Ovary (tissue), 9 donors: ENCODE measurements around the gene NIM1K. TPM values are rescaled to one million over a fixed set of nuclear protein-coding genes. Genes with fewer than 3 reads are reported as not detected.

Experiments
- DNase-seq, 5 donors: peaks; one replicate each; pipeline ENCODE4 v3.0.0-alpha.2; 2019 to 2020
- H3K27ac ChIP-seq, 2 donors: fragments of 200-600 bp; one replicate each; pipeline versions ENCODE4 v1.5.1 to v1.8.0; 2019 to 2022
- H3K27me3 ChIP-seq: fragments of 200-600 bp; one replicate; pipeline ENCODE4 v1.8.0; 2022
- H3K36me3 ChIP-seq: fragments of 200-600 bp; sonication (generic); one replicate; pipeline ENCODE4 v1.5.1; 2019
- H3K4me1 ChIP-seq: one replicate; pipeline ENCODE4 v1.8.1; 2013; ENCODE audit warnings: mild to moderate bottlenecking, moderate library complexity; ENCODE audit not compliant: insufficient read depth
- H3K4me3 ChIP-seq: fragments of 200-600 bp; sonication (generic); one replicate; pipeline ENCODE4 v1.5.1; 2017
- H3K9me3 ChIP-seq, 2 donors: fragments of 200-600 bp in 1 of 2; sonication (generic) in 1 of 2; one replicate each; pipeline versions ENCODE4 v1.5.1 to v1.8.1; 2013 to 2019; ENCODE audit warnings: mild to moderate bottlenecking in 1 of 2, moderate library complexity in 1 of 2
- EP300 ChIP-seq: sonication (generic); formaldehyde crosslinking; IDR thresholded peaks from one replicate; pipeline ENCODE4 v1.6.1; 2017; ENCODE audit warnings: antibody characterized with exemption
- POLR2A ChIP-seq: fragments of 450-650 bp; IDR thresholded peaks from one replicate; pipeline ENCODE4 v1.6.1; 2017; ENCODE audit warnings: antibody characterized with exemption, mild to moderate bottlenecking, moderate library complexity
- WGBS, 3 donors: extraction: QIAGEN DNeasy Blood & Tissue Kit in 1 of 3; methylation state at CpG; one replicate each; pipeline versions ENCODE4 v1.1.5 to v1.1.7; 2013 to 2017; 5-methylcytosine and 5-hydroxymethylcytosine counted together
- intact Hi-C, 4 donors: fragments of 100-400 bp; cut with DNase I; formaldehyde crosslinking; loops; one replicate each; pipeline versions ENCODE4 v1.11.0 to v1.15.1; 2022 to 2023
- polyA plus RNA-seq, 2 donors: library from polyadenylated mRNA; stranded (reverse); fragments of 200-250 nt in 1 of 2; fragments of 350-450 nt in 1 of 2; fragmentation: Illumina TruSeq in 1 of 2; extraction: RNeasy Lipid Tissue Mini Kit (QIAGEN cat#74804) in 1 of 2; gene quantifications; one replicate each; pipeline ENCODE4 v1.2.3, GENCODE V29; 2013 to 2014
- total RNA-seq, 7 donors: library from RNA; depleted of rRNA in 2 of 7; stranded (reverse); fragments of >200 nt in 2 of 7; fragmentation: NEBNext Ultra II Directional in 3 of 7; extraction: Animal tissue kit (Norgen Biotek cat#: 25700) in 3 of 7; gene quantifications; one replicate each; pipeline versions ENCODE4 v1.1.0 to v1.2.4, GENCODE V29; 2016 to 2023
- TF ChIP-seq, protein P1 (sequence below), 3 donors: fragments of 450-650 bp in 2 of 3; fragments of 200-600 bp in 1 of 3; IDR thresholded peaks; one replicate each; pipeline versions ENCODE4 v1.5.1 to v1.8.0; 2016 to 2022; ENCODE audit warnings: antibody characterized with exemption in 3 of 3, mild to moderate bottlenecking in 1 of 3
- donor health status: DM: no; HTN: no; CAD: no; lungs with moderate emphysema.
- donor health status: DM: no; HTN: no; CAD: no.
- donor health status: Bipolar disorder and iron deficiency.
- donor health status: DM: yes; HTN: yes; CAD: no.
- donor health status: DM: no; HTN: no; CAD: no.
- donor health status: DM: yes; HTN: yes; CAD: no.

NIM1K gene
- total and polyA plus RNA-seq, 9 donors: 0.12 to 0.78 (median 0.35) TPM; not detected in 1

DNA sequence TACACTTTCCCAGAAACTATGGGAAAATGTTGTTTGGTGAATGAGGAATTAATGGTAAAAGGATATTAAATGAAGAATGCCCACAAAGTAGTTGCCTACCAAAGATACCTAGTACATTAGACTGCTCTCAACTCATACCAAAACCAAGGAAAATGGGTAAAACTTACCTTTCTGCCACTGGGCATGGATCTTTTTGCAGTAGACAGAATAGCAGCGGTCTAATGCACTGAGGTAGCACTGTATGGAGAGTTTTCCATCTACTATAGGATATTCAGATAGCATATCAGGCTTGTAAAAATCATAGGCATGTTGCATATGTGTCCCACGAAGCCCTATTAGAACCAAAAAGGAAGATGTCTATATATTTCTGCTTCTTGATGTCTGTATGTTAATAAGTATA is 104.8 kb downstream of the NIM1K start:
- no peak for DNase-seq
- H3K4me3 ChIP-seq: no peak overlapping the region
- peaks cover 2% of the 10 kb centered on the region for H3K4me1 ChIP-seq
- 86 to 96% (median 96%) methylated on average over 2 of the region's 2 CpGs for WGBS, 3 donors
- no peaks in the 10 kb centered on the region for H3K9me3 ChIP-seq
- no peak overlapping the region for H3K27ac ChIP-seq
- TF ChIP-seq POLR2A (no peak), EP300 (no peak)
- TF ChIP-seq, protein P1, sequence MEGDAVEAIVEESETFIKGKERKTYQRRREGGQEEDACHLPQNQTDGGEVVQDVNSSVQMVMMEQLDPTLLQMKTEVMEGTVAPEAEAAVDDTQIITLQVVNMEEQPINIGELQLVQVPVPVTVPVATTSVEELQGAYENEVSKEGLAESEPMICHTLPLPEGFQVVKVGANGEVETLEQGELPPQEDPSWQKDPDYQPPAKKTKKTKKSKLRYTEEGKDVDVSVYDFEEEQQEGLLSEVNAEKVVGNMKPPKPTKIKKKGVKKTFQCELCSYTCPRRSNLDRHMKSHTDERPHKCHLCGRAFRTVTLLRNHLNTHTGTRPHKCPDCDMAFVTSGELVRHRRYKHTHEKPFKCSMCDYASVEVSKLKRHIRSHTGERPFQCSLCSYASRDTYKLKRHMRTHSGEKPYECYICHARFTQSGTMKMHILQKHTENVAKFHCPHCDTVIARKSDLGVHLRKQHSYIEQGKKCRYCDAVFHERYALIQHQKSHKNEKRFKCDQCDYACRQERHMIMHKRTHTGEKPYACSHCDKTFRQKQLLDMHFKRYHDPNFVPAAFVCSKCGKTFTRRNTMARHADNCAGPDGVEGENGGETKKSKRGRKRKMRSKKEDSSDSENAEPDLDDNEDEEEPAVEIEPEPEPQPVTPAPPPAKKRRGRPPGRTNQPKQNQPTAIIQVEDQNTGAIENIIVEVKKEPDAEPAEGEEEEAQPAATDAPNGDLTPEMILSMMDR (IDR thresholded peaks at IDR 0.05): no peak
- no peaks in the 10 kb centered on the region for H3K36me3 ChIP-seq
- intact Hi-C loops: no loop called here
- H3K27me3 ChIP-seq: no peaks in the 10 kb centered on the region

DNA sequence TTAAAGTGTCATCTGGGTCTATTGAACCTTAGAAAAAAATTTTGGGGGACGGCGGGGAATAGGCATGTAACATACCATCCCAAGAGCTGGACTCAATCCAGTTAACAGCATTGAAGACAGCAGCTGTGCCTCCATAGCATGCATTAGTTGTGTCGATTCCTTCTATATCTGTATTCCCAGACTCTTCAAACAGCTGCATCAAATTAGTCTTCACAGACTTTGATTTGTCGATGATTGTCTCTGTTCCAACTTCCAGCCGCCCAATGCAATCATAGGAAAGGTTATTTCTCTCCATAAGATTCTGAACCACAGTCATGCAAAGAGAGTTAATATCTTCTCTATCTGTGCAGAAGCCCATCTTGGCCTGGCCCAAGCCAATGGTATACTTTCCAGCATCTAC is 106.4 kb downstream of the NIM1K start:
- Histone ChIP-seq H3K27me3 (no peaks in the 10 kb centered on the region), H3K4me1 (peaks cover 2% of the 10 kb centered on the region), H3K27ac (no peak overlapping the region), H3K36me3 (no peaks in the 10 kb centered on the region), H3K4me3 (no peak overlapping the region), H3K9me3 (no peaks in the 10 kb centered on the region)
- TF ChIP-seq POLR2A (no peak), EP300 (no peak)
- TF ChIP-seq, protein P1 (IDR thresholded peaks at IDR 0.05): no peak
- 82 to 87% (median 87%) methylated on average over 5 of the region's 5 CpGs for WGBS, 3 donors
- DNase-seq: no peak
- intact Hi-C loops: no loop called here

DNA sequence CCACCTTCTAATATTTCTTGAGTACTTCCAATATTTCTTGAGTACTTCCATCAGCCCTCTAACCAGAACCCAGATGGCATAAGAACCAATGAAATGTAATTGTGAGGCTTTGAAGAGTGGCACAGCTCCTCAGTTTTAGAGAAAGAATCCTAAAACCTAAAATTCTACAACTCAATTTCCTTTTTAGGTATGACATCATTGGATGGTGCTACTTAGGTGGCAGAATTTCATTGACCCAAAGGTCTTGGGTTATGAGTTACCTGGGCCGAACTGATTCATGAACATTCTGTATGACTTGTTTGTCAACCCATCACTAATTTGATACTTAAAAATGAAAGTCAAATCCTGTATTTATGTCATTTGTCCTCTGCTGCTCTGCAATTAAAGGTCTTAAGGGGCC is 108.1 kb downstream of the NIM1K start:
- H3K9me3 ChIP-seq: no peaks in the 10 kb centered on the region
- no peak for TF ChIP-seq EP300
- no peak for TF ChIP-seq POLR2A
- TF ChIP-seq, protein P1 (IDR thresholded peaks at IDR 0.05): no peak
- no peak for DNase-seq
- no peaks in the 10 kb centered on the region for H3K27me3 ChIP-seq
- intact Hi-C loops: no loop called here
- no peak overlapping the region for H3K27ac ChIP-seq
- peaks cover 2% of the 10 kb centered on the region for H3K4me1 ChIP-seq
- 96 to 100% (median 98%) methylated on average over 1 of the region's 1 CpG for WGBS, 3 donors
- H3K36me3 ChIP-seq: no peaks in the 10 kb centered on the region
- H3K4me3 ChIP-seq: no peak overlapping the region

DNA sequence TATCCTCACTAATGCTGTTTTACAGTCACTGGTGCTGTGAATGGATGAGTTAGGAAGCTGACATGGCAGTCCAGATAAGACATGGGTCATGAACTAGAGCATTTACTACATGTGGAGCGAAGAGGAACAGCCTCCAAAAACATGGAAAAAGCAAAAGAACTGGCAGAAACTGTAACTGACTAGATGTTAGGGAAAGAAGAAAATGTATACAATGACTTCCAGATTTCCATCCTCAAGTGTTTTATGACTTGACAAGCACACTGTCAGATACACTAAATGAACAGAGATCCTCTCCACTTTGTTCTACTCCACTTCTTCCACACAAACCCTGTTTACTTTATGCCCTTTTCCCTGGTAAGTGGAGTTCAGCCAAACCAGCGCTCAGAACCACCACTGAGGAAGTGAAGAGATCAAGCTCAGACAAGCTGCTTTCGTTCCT is 109.6 kb downstream of the NIM1K start:
- Histone ChIP-seq H3K4me1 (peaks cover 4% of the 10 kb centered on the region), H3K27ac (no peak overlapping the region), H3K27me3 (no peaks in the 10 kb centered on the region), H3K4me3 (no peak overlapping the region), H3K36me3 (no peaks in the 10 kb centered on the region), H3K9me3 (no peaks in the 10 kb centered on the region)
- no peak for TF ChIP-seq EP300
- no peak for TF ChIP-seq POLR2A
- TF ChIP-seq, protein P1 (IDR thresholded peaks at IDR 0.05): no peak
- whole genome bisulfite sequencing, 3 donors: 86 to 89% (median 89%) methylated on average over 3 of the region's 3 CpGs
- intact Hi-C loops: no loop called here
- no peak for DNase-seq

DNA sequence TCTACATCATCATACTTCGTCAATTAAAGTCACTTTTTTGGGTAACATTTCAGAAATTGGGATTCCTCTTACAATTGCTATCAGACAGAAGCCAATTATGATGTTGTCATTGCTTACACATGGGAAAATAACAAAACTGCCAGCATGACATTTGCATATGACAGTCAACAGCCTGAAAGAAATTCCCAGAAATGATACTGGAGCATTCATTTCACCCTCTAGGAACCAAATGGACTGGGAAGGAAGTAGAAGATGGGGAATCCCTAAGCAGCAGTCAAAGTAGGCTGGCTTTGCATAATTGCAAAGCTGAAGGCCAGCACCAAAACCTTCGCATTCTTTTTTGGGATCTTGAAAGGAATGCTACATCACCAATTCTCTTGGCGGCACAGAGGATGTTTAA is 110.5 kb downstream of the NIM1K start:
- no peak for DNase-seq
- Histone ChIP-seq H3K27ac (no peak overlapping the region), H3K4me3 (no peak overlapping the region), H3K27me3 (no peaks in the 10 kb centered on the region), H3K36me3 (no peaks in the 10 kb centered on the region), H3K4me1 (peaks cover 4% of the 10 kb centered on the region), H3K9me3 (no peaks in the 10 kb centered on the region)
- intact Hi-C loops: no loop called here
- TF ChIP-seq, protein P1 (IDR thresholded peaks at IDR 0.05): no peak
- TF ChIP-seq EP300 (no peak), POLR2A (no peak)
- WGBS, 3 donors: 95 to 99% (median 98%) methylated on average over 3 of the region's 3 CpGs
